Pons (tissue), 1 donor: ENCODE data around the gene SPATA13.
"Not testable (repeated sequence)": the region's sequence is repeated elsewhere in the genome, so short reads cannot be mapped to it uniquely, and the experiment has no call there.

Experiments used
- DNase-seq: peaks from one replicate; pipeline ENCODE4 v3.0.0-alpha.2; 2016; ENCODE audit warnings: low spot score

The SPATA13 gene

GRCh38 chr13:24313439-24313838 lies 152.9 kb downstream of the SPATA13 start:
- no peak for DNase-seq

DNA sequence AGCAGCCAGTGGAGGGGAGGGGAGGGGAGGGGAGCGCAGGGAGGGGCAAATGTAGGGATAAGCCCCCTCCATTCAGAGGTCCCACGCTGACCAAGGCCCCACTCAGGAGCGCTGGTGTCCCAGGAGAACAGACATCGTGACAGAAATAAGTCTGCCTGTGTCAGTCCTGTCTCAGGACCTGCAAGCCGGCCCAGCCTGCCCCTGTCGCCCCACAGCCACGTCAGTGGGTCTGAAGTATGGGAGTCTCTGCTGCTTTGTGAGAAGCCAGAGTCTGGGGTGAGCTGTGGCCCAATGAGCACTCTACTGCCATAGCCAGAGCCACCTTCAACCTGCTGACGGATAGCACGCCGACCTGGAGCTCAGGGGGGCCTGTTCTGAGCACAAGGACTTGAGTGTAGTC lies 157.3 kb downstream of the SPATA13 start:
- not testable (repeated sequence) for DNase-seq

- DNase-seq: not testable (repeated sequence)
Measured at GRCh38 chr13:24318878-24319277, 158.4 kb downstream of the SPATA13 start.

GRCh38 chr13:24319641-24320040 lies 159.1 kb downstream of the SPATA13 start:
- DNase-seq: not testable (repeated sequence)

GRCh38 chr13:24321416-24321815 lies 160.9 kb downstream of the SPATA13 start:
- DNase-seq: not testable (repeated sequence)

DNA sequence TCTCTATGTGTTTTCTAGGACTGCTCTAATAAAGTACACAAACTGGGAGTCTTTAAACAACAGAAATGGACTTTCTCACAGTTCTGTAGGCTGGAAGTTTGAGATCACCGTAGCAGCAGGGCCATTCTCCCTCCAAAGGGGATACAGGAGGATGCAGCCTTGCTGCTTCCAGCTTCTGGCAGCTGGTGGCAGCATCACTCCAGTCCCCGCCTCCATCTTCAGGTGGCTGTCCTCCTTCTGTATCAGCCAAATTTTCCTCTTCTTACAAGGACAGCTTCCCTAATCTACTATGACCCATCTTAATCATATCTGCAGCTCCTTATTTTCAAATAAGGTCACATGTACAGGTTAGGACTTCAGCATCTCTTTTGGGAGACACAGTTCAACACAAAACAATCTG lies 161.9 kb downstream of the SPATA13 start:
- not testable (repeated sequence) for DNase-seq

DNA sequence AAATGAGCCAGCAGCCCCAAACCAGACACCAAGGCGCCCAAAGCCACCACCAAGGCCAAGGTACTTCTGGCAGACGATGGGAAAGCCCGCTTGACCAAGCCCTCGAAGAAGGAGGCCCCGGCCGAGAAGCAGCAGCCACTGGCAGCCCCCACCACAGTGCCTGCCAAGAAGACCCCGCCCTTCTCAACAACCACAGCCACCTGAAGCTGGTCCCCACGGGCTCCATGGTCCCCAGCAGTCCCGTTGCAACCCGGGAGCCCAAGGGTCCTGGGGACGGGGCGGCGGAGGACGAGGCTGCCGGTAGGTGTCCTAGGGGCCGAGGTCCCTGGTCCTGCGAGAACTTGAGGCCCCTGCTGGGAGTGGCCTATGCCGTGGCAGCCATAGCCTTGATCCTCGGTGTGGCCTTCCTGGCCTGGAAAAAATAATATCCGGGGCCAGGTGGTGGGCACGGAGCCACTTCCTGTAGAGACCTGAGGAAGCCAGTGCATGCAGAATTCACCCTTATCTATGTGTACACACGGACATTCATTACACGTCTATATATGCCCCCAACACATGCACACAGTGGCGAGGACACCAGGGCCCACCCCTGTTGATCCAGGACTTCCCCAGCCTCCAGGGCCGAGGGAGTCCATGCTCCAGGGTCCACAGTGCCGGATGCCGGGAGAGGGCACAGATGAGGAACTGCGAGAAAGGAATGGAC lies 162.7 kb downstream of the SPATA13 start:
- DNase-seq: no peak

GRCh38 chr13:24323739-24324075 lies 163.2 kb downstream of the SPATA13 start:
- DNase-seq: no peak

- DNase-seq: not testable (repeated sequence)
Measured at GRCh38 chr13:24327598-24327997, 167.1 kb downstream of the SPATA13 start.

DNA sequence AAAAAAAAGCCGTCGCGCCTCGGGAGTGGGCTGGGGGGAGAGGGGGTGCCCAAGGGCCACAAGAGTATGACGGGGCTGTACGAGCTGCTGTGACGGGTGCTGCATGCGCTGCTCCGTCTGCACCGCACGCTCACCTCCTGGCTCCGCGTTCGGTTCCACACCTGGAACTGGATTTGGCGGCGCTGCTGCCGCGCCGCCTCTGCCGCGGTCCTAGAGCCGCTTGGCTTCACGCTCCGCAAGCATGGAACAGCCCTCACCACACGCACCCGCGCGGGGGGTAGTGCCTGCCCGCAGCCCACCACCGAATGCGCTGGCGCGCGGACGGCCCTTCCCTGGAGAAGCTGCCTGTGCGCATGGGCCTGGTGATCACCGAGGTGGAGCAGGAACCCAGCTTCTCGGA lies 167.6 kb downstream of the SPATA13 start:
- no peak for DNase-seq

GRCh38 chr13:24338721-24339120 lies 178.2 kb downstream of the SPATA13 start:
- no peak for DNase-seq

GRCh38 chr13:24339937-24340607 lies 179.6 kb downstream of the SPATA13 start:
- no peak for DNase-seq

DNA sequence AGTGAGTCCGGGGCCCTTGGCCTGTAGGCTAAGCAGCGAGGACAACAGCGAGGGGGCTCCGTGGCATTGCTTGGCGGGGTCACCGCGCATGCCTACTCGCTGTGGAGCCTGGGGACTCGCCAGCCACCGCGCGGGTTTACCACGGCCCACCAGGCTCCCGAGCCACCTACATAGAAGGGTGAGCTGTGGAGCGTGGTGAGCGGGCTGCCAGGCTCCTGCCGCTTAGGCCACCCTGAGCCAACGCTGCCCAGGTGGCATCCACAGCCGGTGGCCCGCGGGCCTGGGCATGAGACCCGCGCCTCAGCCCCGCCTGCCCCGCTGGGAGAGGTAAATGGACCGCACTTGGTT lies 180.1 kb downstream of the SPATA13 start:
- DNase-seq: no peak

DNA sequence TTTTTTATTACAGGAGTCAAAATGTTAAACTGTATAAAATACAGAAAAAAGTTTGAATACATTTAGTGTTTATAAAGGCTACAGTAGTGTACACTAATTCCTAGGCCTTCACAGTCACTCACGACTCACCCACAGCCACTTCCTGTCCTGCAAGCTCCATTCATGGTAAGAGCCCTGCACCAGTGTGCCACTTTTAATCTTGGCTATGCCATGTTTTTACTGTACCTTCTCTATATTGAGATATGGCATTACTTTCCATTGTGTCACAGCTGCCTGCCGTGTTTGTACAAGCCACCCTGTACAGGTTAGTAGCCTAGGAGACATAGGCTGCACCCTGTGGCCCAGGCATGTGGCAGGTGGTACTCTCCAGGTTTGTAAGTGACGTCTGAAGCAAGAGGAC lies 180.9 kb downstream of the SPATA13 start:
- DNase-seq: no peak

GRCh38 chr13:24348385-24348784 lies 187.9 kb downstream of the SPATA13 start:
- DNase-seq: no peak

GRCh38 chr13:24348797-24349515 lies 188.4 kb downstream of the SPATA13 start:
- DNase-seq: no peak

DNA sequence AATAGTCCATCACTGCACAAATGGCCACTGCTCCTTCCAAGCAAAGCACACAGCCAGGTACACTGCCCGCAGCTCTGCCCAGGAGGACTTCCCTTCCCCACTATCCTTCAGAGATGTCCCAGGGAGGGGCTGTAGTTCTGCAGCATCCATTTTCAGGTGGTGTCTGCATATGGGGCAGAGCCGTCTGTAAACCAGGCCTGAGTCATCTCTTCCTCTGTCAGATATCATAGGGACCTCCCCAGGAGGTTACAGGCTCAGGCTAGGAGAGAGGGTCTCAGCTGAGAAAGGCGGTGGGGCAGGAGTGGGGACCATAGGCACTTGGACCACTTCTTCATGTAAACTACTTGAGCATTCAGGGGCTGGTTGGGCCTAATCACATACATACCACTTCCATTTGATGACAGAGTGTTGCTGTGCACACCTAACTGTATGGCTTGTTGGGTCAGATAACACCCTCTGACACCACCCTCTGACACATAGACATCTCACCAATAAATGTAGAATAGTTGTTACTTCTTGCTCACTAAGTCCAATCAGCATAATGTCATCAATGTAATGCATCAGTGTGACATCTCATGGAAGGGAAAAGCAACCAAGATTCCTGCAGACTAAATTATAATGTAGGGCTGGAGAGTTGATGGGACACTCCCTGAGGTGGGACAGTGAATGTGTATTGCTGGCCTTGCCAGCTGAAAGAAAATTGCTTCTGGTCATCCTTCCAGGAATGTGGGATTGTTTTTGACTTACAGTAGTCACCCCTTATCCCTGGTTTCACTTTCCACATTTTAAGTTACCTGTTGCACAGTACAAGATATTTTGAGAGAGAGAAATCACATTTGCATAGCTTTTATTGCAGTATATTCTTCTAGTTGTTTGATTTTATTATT lies 189.5 kb downstream of the SPATA13 start:
- not testable (repeated sequence) for DNase-seq

DNA sequence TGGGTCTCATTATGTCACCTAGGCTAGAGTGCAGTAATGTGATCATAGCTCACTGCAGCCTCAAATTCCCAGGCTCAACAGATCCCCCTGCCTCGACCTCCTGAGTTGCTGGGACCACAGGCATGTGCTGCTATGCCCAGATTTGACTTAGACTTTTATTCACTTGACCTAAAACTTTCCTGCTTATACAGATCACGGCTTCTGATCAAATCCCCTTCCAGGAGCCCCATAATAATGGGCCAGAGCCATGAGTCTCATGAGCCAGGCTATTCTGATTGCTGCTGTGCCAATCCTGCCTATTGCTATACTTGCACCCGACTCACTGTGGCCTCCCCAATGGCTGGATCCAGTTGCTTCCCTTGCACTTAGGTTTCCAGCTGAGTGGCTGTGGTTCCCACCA lies 190.9 kb downstream of the SPATA13 start:
- DNase-seq: no peak

DNA sequence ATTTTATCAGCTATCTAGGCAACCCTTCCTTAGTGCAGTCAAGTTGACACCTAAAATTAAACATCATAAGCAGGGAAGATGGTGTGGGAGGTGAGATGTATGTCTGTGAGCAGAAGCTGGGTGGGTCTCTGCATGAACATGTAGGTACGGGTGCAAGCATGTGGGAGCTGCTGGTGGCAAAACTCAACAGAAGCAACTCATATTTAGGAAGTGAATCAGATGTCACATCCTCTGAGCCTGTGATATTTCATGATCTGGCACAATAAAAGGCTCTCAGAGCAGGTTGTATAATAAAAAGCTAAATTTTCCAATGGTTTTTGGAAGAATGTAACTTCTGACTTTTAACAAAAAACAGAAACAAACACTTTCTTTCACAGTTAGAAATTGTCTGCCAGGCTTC lies 193.2 kb downstream of the SPATA13 start:
- DNase-seq: no peak

DNA sequence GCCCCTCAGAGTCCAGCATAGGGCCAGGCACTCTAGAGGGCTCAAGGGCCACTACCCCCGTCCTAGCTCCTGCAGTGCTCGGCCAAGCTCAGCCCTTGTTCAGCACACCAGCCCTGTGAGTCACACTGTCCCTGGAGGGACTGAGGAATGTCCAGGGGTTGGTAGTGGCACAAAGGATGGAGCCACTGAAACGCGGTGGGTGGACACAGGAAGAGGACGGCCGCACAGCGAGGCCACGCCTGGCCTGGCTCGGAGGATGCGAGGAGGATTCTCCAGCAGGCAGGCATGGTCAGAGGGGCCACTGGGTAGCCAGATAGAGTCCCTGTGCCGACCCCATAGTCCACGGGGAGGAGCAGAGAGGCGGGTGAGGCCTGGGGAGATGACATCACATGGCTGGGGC lies 194.6 kb downstream of the SPATA13 start:
- DNase-seq: no peak

DNA sequence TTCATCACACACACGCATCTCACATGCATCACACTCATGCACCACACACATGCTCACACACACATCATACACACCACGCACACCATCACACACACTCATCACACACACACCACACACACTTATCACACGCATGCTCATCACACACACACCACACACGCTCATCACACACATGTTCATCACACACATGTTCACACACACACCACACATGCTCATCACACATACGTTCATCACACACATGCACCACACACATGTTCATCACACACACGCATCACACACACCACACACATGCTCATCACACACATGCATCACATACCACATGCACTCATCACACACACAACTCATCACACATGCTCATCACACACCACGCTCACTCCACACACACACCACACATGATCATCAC lies 195.8 kb downstream of the SPATA13 start:
- no peak for DNase-seq
